ENCODE results near the gene ENTR1.

Gene ENTR1

DNA sequence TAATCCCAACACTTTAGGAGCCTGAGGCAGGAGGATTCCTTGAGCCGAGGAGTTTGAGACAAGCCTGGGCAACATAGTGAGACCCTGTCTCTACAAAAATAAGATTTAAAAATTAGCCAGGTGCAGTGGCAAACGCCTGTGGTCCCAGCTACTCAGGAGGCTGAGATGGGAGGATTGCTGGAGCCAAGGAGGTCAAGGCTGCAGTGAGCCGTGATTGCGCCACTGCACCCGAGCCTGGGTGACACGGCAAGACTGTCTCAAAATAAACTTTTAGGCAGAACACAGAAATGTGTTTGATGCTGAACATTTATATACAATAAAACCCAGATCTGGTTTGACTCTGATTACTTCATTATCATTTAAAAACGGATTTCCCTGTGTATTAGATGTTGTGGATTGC lies 4.9 kb downstream of the ENTR1 start:
- Histone ChIP-seq H3K27ac (no peak overlapping the region), H3K4me3 (no peak overlapping the region)
- DNase-seq (ENCODE audit: low spot score) = no peak
- TF ChIP-seq, protein P1, sequence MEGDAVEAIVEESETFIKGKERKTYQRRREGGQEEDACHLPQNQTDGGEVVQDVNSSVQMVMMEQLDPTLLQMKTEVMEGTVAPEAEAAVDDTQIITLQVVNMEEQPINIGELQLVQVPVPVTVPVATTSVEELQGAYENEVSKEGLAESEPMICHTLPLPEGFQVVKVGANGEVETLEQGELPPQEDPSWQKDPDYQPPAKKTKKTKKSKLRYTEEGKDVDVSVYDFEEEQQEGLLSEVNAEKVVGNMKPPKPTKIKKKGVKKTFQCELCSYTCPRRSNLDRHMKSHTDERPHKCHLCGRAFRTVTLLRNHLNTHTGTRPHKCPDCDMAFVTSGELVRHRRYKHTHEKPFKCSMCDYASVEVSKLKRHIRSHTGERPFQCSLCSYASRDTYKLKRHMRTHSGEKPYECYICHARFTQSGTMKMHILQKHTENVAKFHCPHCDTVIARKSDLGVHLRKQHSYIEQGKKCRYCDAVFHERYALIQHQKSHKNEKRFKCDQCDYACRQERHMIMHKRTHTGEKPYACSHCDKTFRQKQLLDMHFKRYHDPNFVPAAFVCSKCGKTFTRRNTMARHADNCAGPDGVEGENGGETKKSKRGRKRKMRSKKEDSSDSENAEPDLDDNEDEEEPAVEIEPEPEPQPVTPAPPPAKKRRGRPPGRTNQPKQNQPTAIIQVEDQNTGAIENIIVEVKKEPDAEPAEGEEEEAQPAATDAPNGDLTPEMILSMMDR (IDR thresholded peaks at IDR 0.05) = no peak

DNA sequence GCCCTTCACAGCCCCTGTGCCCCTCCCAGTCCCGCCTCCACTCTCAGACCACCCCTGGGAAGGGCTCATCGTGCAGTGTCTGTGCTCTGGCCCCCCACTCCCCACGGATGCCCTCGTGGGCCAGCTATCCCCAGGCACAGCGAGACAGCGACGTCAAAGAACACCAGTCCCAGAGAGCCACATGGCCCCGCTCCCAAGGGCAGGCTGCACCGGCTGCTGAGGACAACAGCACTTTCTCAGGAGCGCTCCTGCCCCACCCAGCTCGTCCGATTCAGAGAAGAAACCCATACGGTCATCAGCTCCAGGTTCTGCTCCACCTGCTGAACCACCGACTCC lies 5.6 kb downstream of the ENTR1 start:
- no peak overlapping the region for H3K4me3 ChIP-seq
- H3K27ac ChIP-seq = no peak overlapping the region
- TF ChIP-seq, protein P1 (IDR thresholded peaks at IDR 0.05) = no peak
- DNase-seq (ENCODE audit: low spot score) = no peak

DNA sequence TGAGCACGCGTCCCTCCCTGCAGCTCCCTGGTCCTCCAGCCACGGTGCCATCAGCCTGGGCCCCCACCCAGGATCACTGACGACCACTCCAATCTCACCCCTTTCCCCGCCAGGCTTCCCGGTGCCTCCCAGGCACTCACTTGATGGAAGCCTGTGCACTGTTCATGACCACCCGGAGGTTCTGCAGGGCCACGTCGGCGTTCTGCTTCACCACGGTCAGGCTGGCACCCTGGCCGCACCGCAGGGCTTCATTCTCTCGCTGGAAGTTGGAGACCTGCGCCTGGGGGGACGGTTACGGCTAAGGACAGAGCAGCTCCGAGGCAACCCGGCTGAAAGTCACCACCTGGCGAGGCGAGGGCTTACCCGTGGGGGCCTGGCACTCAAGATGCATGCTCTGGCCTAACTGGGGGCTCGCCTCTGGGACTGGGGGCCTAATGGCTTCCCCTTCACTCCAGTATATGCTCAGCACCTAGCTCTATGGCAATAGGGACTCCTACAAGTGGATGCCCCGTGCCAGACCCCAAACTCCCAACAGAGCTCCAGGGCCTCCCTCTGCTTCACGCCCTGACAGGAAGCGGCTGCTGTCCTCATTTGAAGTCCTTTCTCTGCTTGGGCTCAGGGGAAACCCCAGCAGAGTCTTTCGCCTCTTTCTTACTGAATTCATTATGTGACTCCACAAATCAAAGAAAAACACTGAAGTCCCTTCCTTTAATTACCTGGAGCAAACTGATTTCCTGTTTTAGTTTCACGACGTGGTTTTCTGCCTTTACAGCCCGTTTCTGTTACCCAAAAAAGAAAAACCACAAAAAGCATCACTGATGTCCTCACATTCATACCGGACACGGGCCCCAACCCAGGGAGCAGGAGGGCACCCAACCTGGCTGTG lies 6.3 kb downstream of the ENTR1 start:
- no peak overlapping the region for H3K4me3 ChIP-seq
- TF ChIP-seq, protein P1 (IDR thresholded peaks at IDR 0.05) = no peak
- H3K27ac ChIP-seq = no peak overlapping the region
- no peak for DNase-seq (ENCODE audit: low spot score)

DNA sequence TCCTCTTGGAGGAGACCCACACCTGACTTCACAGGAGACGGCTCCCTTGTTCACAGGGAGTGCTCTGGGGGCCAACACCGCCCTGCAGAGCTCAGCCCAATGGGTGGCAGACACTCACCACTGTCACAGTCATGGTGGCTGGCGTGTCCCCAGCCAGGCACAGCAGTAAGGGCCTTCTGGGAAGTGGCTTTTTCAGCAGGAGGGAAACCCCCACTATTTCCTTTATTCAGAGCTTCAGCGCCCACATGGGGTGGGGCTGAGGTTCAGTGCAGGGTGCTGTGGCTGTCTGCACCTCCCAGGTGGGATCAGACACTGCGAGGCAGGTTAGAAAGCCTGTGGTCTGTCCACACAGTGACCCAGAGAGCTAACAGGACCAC lies 6.9 kb downstream of the ENTR1 start:
- Histone ChIP-seq H3K4me3 (no peak overlapping the region), H3K27ac (no peak overlapping the region)
- TF ChIP-seq, protein P1 (IDR thresholded peaks at IDR 0.05) = no peak
- DNase-seq (ENCODE audit: low spot score) = no peak

DNA sequence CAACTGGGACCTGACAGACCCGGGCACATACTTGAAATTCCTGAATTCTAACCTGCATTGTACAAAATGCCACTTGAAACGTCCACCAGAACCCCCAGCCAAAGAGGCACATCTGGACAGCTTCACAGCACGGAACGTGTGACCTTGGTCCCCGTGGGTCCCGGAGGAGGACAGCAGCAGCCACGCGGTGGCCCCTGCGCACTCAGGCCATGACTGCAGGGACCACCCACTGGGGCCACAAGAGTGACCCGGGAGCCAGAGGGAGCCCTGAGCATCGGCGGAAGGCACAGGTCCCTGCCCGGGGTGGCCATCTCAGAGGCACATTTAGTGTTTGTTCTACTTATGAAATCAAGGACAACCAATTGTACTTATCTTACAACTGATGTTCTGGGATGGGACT lies 8.3 kb downstream of the ENTR1 start:
- no peak overlapping the region for H3K4me3 ChIP-seq
- DNase-seq (ENCODE audit: low spot score) = no peak
- TF ChIP-seq, protein P1 (IDR thresholded peaks at IDR 0.05) = no peak

DNA sequence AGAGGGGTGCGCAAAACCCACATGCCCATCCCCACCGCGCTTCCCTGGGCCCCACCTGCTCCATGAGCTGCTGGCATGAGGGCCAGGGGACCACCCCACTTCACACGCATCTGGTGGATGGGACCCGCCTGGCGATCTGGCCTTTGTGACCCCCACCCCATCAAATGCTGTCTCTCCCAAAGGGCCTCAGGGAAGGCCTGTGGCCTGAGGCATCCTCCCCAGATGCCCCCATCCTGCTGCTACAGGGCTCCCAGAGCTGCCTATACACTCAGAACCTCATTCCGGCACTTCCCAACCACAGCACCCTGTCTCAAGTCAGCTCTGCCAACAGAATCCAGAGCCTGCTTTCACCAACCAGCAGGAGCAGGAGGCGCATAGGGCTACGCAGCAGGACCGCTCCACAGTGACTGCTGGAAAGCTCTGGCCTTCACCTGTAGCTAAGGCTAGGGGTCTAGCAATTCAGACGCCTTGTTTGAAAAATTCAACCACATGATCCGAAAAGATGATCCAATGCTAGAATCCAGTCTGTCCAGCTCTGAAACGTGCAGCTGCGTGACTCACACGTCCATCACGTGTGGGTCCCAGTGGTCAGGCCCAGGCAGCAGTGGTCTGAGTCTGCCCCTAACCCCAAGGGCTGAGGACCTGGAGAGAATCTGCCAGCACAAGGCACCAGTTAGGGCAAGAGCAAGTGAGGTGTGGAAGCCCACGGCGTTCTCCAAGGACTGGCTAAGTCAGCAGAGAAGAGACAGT lies 9.1 kb downstream of the ENTR1 start:
- no peak overlapping the region for H3K27ac ChIP-seq
- no peak for DNase-seq (ENCODE audit: low spot score)
- TF ChIP-seq, protein P1 (IDR thresholded peaks at IDR 0.05) = no peak
- no peak overlapping the region for H3K4me3 ChIP-seq

More for the DNA sequence above, 8.3 kb downstream of the ENTR1 start:
- H3K27ac ChIP-seq = no peak overlapping the region
